HG03565 (cell line): ENCODE data around the gene KIAA0930.

Experiments
- ATAC-seq: cut with Tn5 transposase; IDR thresholded peaks from one replicate; pipeline ENCODE4 v1.9.1; 2021; ENCODE audit warnings: mild to moderate bottlenecking, moderate library complexity; ENCODE audit not compliant: unreplicated experiment

KIAA0930 gene

GRCh38 chr22:45154383-45154782 lies 86.3 kb downstream of the KIAA0930 start:
- ATAC-seq = no peak

GRCh38 chr22:45151503-45151902 lies 89.2 kb downstream of the KIAA0930 start:
- ATAC-seq = no peak

- ATAC-seq = no peak
These were observed 90.6 kb downstream of the KIAA0930 start for GRCh38 chr22:45150139-45150538.

GRCh38 chr22:45149671-45150070 lies 91.0 kb downstream of the KIAA0930 start:
- ATAC-seq = no peak

- ATAC-seq = no peak
These were observed 95.8 kb downstream of the KIAA0930 start for GRCh38 chr22:45144916-45145315.

GRCh38 chr22:45142376-45142775 lies 98.3 kb downstream of the KIAA0930 start:
- ATAC-seq = no peak
